GM21526 (cell line): Measurements from ENCODE around the gene OPRL1.

Source experiments
- ATAC-seq: cut with Tn5 transposase; IDR thresholded peaks from one replicate; pipeline ENCODE4 v1.9.1; 2021; ENCODE audit warnings: moderate library complexity; ENCODE audit not compliant: unreplicated experiment, low FRiP score

Gene OPRL1

GRCh38 chr20:64070244-64070993 lies 9.5 kb upstream of the OPRL1 start:
- ATAC-seq = no peak

- no peak for ATAC-seq
These were observed 8.2 kb upstream of the OPRL1 start for GRCh38 chr20:64071341-64072332.

- ATAC-seq = no peak
These were observed 7.3 kb upstream of the OPRL1 start for GRCh38 chr20:64072498-64073063.

GRCh38 chr20:64073476-64074183 lies 6.3 kb upstream of the OPRL1 start:
- ATAC-seq = no peak

GRCh38 chr20:64074184-64074789 lies 5.6 kb upstream of the OPRL1 start:
- ATAC-seq = no peak

- ATAC-seq = no peak
These were observed 4.9 kb upstream of the OPRL1 start for GRCh38 chr20:64074963-64075362.

GRCh38 chr20:64075556-64075955 lies 4.3 kb upstream of the OPRL1 start:
- ATAC-seq = no peak

GRCh38 chr20:64076061-64076997 lies 3.6 kb upstream of the OPRL1 start:
- no peak for ATAC-seq

GRCh38 chr20:64077094-64077493 lies 2.8 kb upstream of the OPRL1 start:
- ATAC-seq = no peak

- ATAC-seq = no peak
These were observed 2.4 kb upstream of the OPRL1 start for GRCh38 chr20:64077541-64077875.

- no peak for ATAC-seq
These were observed 1.9 kb upstream of the OPRL1 start for GRCh38 chr20:64077876-64078551.

- ATAC-seq = no peak
These were observed 979 bp upstream of the OPRL1 start for GRCh38 chr20:64078934-64079272.

- ATAC-seq = no peak
These were observed 439 bp upstream of the OPRL1 start, which contains the start of gene RGS19 for GRCh38 chr20:64079273-64080012. Gene RGS19 (minus strand): TSS chr20:64079518. CDS start chr20:64076886, 2,632 bp downstream.

- no peak for ATAC-seq
These were observed 1.1 kb downstream of the OPRL1 start for GRCh38 chr20:64080813-64081623.

- ATAC-seq = no peak
These were observed 1.7 kb downstream of the OPRL1 start for GRCh38 chr20:64081624-64081964.

- no peak for ATAC-seq
These were observed 2.3 kb downstream of the OPRL1 start for GRCh38 chr20:64082126-64082731.

- ATAC-seq = no peak
These were observed 3.0 kb downstream of the OPRL1 start for GRCh38 chr20:64082820-64083377.
